ENCODE results near the gene GDPD2.
"Not testable (repeated sequence)": the region's sequence is repeated elsewhere in the genome, so short reads cannot be mapped to it uniquely, and the experiment has no call there.

Gene GDPD2

GRCh38 chrX:70422851-70423341 is at the start of gene GDPD2:
Gene GDPD2 (plus strand): TSS chrX:70423314. CDS start chrX:70424985, 1,671 bp downstream.
- DNase-seq: no peak

DNA sequence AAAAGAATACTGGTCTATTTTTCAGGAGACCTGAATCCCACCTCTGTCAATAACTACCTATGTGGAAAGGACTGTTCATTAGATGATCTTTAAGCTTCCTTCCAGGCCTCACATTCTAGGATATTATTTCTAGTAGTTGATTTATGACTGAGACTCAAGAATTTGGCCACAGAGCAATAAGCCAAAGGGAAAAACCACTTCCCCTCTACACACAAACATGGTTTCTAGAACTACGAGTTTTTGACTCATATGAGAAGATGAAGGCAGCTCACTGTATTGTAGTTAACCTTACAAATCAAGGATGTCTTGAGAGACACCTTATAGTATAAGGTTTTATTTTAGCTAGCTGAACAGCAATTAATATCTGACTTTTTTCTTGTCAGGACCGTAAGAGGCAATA is 36.9 kb upstream of the GDPD2 start:
- no peak for DNase-seq

DNA sequence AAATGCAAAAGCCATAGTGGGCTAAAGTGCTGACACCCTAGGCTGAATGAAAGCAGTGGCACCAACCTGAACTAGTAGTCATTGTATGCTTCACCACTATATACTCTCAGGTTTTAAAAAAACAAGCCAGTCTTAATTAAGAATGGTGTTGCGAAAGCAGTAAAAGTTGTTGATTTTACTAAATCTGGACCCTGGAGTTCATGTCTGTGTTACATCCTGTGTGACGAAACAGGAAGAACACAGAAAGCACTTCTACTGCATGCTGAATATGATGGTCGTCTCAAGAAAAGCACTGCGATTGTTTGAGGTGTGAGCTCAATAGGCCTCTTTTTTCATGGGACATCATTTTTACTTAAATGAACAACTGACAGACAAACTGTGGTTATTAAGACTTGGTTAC is 24.2 kb upstream of the GDPD2 start:
- DNase-seq: no peak

- DNase-seq: not testable (repeated sequence)
Measured at GRCh38 chrX:70400181-70400580, 22.9 kb upstream of the GDPD2 start.

DNA sequence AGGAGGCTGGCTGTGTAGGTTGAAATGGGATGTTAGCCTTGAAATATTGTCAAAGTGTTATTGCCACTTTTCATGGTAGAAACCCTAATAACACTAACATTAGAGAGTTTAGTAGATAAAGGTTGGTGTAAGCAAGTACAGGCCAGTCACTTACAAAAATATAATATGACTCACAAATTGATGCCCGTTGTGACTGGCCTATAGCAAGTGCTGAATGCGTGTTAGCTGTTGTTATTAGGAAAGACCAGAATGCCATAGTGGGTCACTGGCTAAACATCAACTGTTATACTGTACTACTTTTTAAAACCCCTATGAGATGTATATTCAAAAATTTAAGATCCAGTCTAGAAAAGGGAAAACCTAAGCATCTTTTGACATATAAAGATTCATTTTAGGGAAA is 20.4 kb upstream of the GDPD2 start:
- no peak for DNase-seq

DNA sequence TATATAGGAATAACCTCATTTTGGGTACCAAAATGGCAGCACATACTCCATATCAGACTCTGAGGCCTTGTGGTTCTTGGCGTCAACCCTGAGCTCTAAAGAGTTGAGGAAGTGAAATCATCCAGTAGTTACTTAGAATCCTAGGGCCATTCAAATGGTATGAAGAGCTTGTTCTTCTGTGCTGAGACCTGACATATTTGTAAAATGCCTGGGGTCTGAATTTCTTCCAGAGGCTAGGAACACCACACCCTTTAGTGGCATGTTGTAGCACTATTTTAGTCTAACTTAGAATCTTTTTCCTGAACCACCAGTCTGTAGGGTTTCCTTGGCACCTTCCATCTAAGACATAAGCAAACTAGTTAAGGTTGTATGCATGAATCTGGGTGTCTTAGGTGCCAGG is 18.1 kb upstream of the GDPD2 start:
- DNase-seq: no peak

GRCh38 chrX:70410921-70411320 is 12.2 kb upstream of the GDPD2 start:
- no peak for DNase-seq

DNA sequence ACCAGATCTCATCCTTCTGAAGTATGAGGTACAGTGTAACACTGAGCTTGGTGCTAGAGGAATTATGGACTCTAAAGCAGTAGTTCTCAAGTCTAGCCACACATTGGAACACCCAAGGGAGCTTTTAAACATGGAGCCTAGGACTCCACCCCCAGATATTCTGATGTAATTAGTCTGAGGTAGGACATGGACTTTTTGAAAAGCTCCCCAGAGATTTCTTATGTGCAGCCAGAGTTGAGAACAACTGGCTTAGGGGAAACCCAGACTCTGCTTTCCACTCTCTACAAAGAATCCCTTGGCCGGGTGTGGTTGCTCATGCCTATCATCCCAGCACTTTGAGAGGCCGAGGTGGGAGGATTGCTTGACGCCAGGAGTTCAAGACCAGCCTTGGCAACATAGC is 11.6 kb upstream of the GDPD2 start:
- no peak for DNase-seq

DNA sequence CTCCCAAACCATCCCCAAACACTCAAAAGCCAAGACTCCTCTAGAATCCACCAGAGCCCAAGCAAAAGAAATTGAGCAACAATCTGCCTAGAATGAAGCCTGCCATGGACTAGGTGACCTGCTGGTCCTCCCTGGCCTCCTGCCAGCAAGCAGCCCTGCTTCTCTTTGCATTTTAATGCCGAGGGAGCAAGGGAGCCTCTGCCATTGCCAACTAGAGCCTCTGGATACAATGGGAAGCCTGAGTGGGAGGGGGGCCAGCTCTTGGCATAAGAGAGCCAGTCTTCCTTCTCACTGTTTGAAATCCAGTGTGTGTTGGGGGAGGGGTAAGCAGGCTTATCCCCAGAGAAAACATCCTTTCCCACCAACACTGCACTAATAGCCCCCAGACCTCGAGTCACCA is 1.5 kb upstream of the GDPD2 start:
- DNase-seq: no peak

DNA sequence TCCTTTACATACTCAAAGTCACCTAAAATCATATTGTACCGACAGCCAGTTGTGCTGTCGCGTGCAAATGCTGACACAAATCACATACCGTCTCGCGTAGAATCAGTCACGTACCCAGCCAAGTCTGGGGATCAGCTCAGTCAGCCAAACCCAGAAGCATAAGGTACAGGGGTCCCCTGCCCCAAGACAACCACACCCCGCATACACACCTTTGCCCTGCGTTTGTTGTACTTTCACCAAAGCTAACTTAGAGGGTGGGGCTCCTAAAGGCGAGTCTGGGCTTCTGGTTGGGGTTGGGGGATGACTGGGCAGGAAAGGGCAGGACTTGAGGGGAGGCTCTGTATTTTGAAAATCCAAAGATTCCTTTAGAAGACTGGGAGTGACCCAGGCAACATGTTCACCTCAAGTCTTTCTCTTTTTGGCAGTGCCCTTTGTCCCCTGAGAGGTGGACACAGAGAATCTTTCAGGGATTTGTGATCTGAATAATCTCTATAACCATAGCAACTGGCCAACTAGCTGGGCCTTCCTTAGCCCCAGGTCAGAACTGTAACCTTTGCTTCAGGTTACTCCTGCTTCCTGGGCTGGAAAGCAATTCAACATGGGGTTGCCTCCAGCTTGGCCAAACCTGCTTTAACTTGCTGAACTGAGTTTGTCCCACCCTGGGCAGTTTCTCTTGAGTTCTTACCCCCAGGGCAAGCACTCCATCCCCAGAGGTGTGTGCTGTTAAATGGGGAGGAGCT is 992 bp downstream of the GDPD2 start:
- no peak for DNase-seq

DNA sequence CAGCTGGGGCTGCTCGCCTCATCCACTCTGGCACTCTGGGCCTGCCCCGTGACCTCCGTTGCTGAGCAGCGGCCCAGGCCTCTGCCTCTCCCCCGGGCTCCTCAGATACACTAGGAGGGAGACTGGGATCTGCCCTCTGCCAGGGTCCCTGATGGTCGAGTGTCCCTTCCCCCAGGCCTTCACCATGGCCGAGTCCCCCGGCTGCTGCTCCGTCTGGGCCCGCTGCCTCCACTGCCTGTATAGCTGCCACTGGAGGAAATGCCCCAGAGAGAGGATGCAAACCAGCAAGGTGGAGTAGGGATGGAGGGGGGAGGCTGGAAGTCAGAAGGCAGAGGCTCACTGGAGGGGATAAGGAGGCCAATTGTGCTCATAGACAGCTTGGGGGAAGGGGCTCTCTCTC is 1.7 kb downstream of the GDPD2 start:
- no peak for DNase-seq

DNA sequence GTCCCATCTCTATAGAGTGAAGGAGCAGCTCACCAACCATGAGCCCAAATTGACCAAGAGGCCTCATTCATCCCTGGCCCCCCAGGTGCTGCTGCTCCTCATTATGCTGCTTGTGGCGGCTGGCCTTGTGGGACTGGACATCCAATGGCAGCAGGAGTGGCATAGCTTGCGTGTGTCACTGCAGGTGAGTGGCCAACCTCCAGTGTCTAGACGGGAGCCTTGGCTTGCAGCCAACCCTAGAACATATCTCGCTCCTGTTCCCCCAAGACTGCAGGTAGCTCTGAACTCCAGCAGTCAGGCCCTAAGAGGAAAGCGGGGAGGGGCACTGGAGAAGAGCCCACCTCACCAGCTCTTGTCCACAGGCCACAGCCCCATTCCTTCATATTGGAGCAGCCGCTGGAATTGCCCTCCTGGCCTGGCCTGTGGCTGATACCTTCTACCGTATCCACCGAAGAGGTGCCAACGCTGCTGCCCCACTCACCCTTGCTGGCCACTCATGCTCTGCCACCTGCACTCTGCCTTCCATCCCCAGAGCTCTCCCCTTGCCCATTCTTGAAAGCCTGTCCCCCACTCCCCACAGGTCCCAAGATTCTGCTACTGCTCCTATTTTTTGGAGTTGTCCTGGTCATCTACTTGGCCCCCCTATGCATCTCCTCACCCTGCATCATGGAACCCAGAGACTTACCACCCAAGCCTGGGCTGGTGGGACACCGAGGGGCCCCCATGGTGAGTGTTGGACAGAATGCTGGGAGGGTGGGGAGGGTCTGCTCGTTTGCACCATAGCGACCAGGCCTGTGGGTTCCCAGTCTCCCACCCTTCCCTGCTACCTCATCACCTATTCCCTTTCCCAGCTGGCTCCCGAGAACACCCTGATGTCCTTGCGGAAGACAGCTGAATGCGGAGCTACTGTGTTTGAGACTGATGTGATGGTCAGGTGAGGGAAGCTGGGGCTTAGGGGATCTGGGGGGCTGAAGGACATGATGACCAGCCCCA is 3.5 kb downstream of the GDPD2 start:
- DNase-seq: no peak

- DNase-seq: no peak
Measured at GRCh38 chrX:70427365-70427764, 4.3 kb downstream of the GDPD2 start.

DNA sequence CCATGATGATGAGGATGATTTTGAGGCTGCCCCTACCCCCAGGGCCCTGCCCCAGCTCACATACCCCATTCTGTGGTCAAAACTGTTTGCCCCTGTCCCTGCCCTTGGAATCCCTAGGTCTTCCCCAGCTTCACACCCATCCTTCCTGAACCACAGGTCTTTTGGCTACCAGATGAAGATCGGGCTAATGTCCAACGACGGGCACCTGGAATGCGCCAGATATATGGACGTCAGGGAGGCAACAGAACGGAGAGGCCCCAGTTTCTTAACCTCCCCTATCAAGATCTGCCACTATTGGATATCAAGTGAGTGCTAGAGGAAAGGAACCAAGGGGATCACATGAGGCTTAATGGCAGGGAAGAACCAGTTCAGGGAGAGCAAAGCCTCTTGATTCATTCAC is 6.6 kb downstream of the GDPD2 start:
- DNase-seq: no peak

GRCh38 chrX:70432936-70433847 is 10.1 kb downstream of the GDPD2 start:
- no peak for DNase-seq

DNA sequence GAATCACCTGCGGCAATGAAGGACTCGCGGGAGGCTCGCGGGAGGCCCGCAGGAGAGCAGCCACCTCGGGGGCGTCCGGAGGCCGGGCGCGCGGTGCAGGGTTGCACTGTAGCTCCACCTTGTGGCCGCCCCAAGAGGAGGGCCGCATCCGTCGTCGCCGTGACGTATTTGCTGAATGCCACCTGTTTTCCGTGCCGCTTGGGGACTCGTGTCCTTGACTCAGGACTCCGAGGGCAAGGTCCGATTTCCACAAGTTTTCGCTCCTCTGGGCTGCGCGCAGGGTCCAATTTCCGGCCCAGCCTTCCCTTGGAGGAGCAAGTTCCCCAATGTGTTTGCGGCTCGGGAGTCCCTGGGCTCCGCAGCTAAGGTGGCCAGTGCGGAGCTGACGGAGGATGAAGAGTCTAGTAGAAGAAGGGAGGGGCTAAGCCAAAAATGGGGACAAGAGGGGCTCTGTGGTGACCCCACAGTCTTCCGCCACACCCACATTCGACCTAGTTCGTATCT is 10.8 kb downstream of the GDPD2 start:
- DNase-seq: peak; percentile 86

- DNase-seq: peak; percentile 85
Measured at GRCh38 chrX:70434352-70434866, 11.3 kb downstream of the GDPD2 start.

GRCh38 chrX:70434914-70435586 is 11.9 kb downstream of the GDPD2 start:
- DNase-seq: no peak

DNA sequence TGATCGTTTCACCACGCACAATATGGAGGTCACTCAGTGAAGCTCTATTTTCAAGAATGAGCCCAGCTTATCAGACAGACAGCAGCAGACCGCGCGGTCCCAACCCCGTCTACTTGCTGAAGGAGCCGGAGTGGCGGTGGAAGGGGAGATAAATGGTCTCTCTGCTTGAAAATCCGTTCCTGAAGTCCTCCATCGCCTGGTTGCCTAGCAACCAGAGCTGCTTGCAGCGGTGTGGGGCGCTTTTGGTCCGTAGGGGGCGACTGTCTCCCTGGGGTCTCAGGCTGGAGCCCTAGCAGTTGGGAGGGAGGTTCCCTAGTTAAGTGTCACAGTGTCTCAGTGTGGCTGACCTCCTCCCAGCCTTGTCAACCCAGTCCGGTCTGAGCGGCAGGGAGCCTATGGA is 13.2 kb downstream of the GDPD2 start:
- DNase-seq: no peak

DNA sequence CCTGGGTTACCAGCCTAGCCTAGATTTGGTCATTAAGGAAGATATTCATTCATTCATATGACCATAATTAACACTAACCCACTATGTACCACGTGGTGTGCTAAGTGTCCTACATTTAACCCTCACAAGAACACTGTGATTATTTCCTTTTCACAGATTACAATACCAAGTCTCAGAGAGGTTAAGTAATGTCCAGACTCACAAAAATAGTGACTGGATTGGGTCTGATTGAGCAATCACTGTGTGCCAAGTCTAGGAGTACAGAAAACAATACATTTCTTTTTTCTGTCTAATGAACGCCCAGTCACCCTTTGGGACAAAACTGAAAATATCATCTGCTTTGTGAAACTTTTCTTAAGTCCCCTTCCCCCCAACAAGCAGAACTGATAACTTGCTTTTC is 13.9 kb downstream of the GDPD2 start:
- DNase-seq: no peak

GRCh38 chrX:70437921-70438665 is 15.0 kb downstream of the GDPD2 start:
- DNase-seq: no peak
